MCF 10A (cell line): ENCODE results near the gene MESP1. TPM values are rescaled to one million over a fixed set of nuclear protein-coding genes. Genes with fewer than 3 reads are reported as not detected.

ENCODE experiments used
- BruUV-seq: library from RNA; stranded (reverse); fragments of 400-500 nt; replicated peaks from 2 replicates; lab custom pipeline; 2021; lab: Mats Ljungman, UMichigan
- CTCF ChIA-PET: fragments of 300-600 bp; sonication (Branson Sonifier 250); formaldehyde crosslinking; extraction: SDS; loops from one replicate; lab custom pipeline; 2021; ENCODE audit warnings: antibody characterized with exemption, inconsistent platforms; lab: Yijun Ruan, JAX
- POLR2A ChIA-PET: fragments of 300-600, 350-650 bp; sonication (Branson Sonifier 250); formaldehyde crosslinking; extraction: SDS; loops from one replicate; lab custom pipeline; 2020; ENCODE audit warnings: antibody characterized with exemption, inconsistent platforms; lab: Yijun Ruan, JAX
- DNase-seq: peaks from one replicate; pipeline ENCODE4 v3.0.0-alpha.2; 2018; ENCODE audit not compliant: unreplicated experiment
- H3K27ac Mint-ChIP-seq: one replicate; pipeline ENCODE4 v1.8.0; 2022; ENCODE audit warnings: mild to moderate bottlenecking, low read depth, mixed read lengths; ENCODE audit not compliant: unreplicated experiment
- H3K27me3 Mint-ChIP-seq: one replicate; pipeline ENCODE4 v1.8.0; 2022; ENCODE audit warnings: mixed read lengths; ENCODE audit not compliant: insufficient read depth, unreplicated experiment
- H3K36me3 Mint-ChIP-seq: one replicate; pipeline ENCODE4 v1.8.0; 2022; ENCODE audit warnings: mild to moderate bottlenecking, moderate library complexity, mixed read lengths; ENCODE audit not compliant: insufficient read depth, unreplicated experiment
- H3K4me1 Mint-ChIP-seq: one replicate; pipeline ENCODE4 v1.8.0; 2022; ENCODE audit warnings: mixed read lengths; ENCODE audit not compliant: insufficient read depth, unreplicated experiment
- H3K4me3 Mint-ChIP-seq: one replicate; pipeline ENCODE4 v1.8.0; 2022; ENCODE audit warnings: mild to moderate bottlenecking, moderate library complexity, mixed read lengths; ENCODE audit not compliant: unreplicated experiment
- H3K9me3 Mint-ChIP-seq: one replicate; pipeline ENCODE4 v1.8.0; 2022; ENCODE audit warnings: mixed read lengths; ENCODE audit not compliant: unreplicated experiment
- intact Hi-C: fragments of 100-400 bp; cut with micrococcal nuclease; formaldehyde crosslinking; loops from 2 replicates; pipeline ENCODE4 v1.14.1; 2022
- total RNA-seq: library from RNA; stranded (reverse); gene quantifications from 2 replicates; pipeline ENCODE4 v1.2.3, GENCODE V29; 2022
- TF ChIP-seq, protein P1 (sequence below): fragments of 200-600 bp; IDR thresholded peaks from one replicate; pipeline ENCODE4 v1.8.0; 2022; ENCODE audit warnings: antibody characterized with exemption, mild to moderate bottlenecking; ENCODE audit not compliant: unreplicated experiment

Gene MESP1
- total RNA-seq, 1 experiment from 2014 or later: 0.58 TPM

DNA sequence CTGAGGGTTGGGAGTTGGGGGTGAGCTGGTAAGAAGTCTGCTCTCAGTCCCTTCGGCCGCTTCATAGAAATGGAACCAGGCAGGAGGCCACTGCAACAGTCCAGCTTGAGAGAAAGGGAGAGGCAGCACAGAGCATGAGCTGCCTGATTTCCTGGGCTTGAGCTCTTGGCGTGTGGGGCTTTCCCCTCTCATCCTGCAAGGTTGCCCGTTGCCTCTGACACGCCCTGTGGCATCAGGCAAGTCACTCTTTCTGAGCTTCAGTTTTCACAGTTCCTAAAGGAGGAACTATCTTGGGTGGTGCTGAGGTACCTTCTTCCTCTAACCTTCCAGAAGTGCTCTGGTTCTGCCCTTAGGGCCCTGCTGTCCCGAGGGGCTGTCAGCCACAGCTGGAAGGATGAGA is 30.0 kb upstream of the MESP1 start:
- TF ChIP-seq, protein P1, sequence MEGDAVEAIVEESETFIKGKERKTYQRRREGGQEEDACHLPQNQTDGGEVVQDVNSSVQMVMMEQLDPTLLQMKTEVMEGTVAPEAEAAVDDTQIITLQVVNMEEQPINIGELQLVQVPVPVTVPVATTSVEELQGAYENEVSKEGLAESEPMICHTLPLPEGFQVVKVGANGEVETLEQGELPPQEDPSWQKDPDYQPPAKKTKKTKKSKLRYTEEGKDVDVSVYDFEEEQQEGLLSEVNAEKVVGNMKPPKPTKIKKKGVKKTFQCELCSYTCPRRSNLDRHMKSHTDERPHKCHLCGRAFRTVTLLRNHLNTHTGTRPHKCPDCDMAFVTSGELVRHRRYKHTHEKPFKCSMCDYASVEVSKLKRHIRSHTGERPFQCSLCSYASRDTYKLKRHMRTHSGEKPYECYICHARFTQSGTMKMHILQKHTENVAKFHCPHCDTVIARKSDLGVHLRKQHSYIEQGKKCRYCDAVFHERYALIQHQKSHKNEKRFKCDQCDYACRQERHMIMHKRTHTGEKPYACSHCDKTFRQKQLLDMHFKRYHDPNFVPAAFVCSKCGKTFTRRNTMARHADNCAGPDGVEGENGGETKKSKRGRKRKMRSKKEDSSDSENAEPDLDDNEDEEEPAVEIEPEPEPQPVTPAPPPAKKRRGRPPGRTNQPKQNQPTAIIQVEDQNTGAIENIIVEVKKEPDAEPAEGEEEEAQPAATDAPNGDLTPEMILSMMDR: no peak
- Mint-ChIP-seq H3K27me3 (no peaks in the 10 kb centered on the region), H3K4me3 (no peak overlapping the region), H3K27ac (peak overlapping the region; percentile 55), H3K36me3 (peaks cover 27% of the 10 kb centered on the region), H3K9me3 (no peaks in the 10 kb centered on the region), H3K4me1 (peaks cover 24% of the 10 kb centered on the region)
- BruUV-seq: no TSS peak
- intact Hi-C loops: no loop called here
- CTCF ChIA-PET: interaction anchor here (0.6 to 5.3 kb wide), 8 partner anchors 21 to 381 kb away, joined by 3 to 28 read pairs (median 3); no protein-coding TSS in a partner anchor
- POLR2A ChIA-PET: interaction anchor here (0.7 to 4.3 kb wide), 6 partner anchors 10 to 56 kb away, joined by 3 to 22 read pairs (median 6); partner anchors contain the start of gene ANPEP
- peak; percentile 52 for DNase-seq

DNA sequence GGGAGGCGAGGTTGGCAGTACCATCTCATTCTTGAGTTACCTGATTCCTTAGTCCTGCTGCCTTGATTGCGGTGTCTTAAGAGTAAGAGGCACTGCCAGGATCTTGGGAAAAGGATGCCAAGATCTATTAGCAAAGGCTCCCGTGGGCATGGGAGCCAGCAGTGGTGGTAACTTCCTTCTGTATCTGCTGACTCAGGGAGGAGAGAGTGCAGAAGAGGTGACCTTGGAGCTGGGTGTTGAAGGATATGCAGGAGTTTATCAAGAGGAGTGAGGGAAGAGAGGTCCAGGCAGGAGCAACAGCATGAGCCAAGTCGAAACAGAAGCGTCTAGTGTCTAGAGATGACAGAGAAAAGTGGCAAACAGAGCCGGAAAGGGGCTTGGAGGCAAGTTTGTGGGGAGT is 29.6 kb upstream of the MESP1 start:
- H3K36me3 Mint-ChIP-seq: peaks cover 22% of the 10 kb centered on the region
- ChIA-PET CTCF (interaction anchor here (0.6 to 5.3 kb wide), 6 partner anchors 20 to 108 kb away, joined by 3 to 28 read pairs (median 4); no protein-coding TSS in a partner anchor), POLR2A (interaction anchor here (0.7 to 4.3 kb wide), 3 partner anchors 32 to 57 kb away, joined by 4 to 22 read pairs (median 14); no protein-coding TSS in a partner anchor)
- H3K27ac Mint-ChIP-seq: peak overlapping the region; percentile 55
- H3K9me3 Mint-ChIP-seq: no peaks in the 10 kb centered on the region
- intact Hi-C loops: no loop called here
- H3K27me3 Mint-ChIP-seq: no peaks in the 10 kb centered on the region
- peak; percentile 21 for DNase-seq
- peaks cover 20% of the 10 kb centered on the region for H3K4me1 Mint-ChIP-seq
- no TSS peak for BruUV-seq
- TF ChIP-seq, protein P1: no peak
- no peak overlapping the region for H3K4me3 Mint-ChIP-seq

DNA sequence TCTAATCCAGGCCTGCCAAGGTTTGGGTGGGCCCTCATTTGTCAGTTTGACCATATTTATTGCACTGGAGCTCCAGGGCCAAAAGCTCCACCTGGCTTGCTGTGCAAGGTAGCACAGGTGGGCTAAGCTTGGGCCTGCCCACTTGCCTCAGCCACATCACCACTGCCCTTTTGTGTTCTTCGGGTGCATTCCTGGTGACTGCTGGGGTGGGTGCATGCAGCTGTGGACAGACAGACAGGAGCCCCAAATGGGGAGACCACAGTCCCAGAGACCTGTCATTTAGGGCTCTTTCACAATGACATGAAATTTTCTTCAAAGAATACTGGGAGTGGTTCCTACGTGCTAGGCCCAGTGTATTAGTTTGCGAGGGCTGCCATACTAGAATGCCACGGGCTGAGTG is 27.8 kb upstream of the MESP1 start:
- POLR2A ChIA-PET: interaction anchor here (0.6 to 0.7 kb wide), 2 partner anchors 27 to 1800 kb away, joined by 3 to 4 read pairs; no protein-coding TSS in a partner anchor
- Mint-ChIP-seq H3K27me3 (no peaks in the 10 kb centered on the region), H3K9me3 (no peaks in the 10 kb centered on the region), H3K27ac (no peak overlapping the region), H3K4me3 (no peak overlapping the region), H3K4me1 (peaks cover 21% of the 10 kb centered on the region), H3K36me3 (peaks cover 6% of the 10 kb centered on the region)
- no peak for DNase-seq
- BruUV-seq: no TSS peak
- CTCF ChIA-PET: interaction anchor here (0.6 kb wide), 1 partner anchor 192 kb away, joined by 3 read pairs; no protein-coding TSS in a partner anchor
- TF ChIP-seq, protein P1: no peak
- intact Hi-C loops: no loop called here

DNA sequence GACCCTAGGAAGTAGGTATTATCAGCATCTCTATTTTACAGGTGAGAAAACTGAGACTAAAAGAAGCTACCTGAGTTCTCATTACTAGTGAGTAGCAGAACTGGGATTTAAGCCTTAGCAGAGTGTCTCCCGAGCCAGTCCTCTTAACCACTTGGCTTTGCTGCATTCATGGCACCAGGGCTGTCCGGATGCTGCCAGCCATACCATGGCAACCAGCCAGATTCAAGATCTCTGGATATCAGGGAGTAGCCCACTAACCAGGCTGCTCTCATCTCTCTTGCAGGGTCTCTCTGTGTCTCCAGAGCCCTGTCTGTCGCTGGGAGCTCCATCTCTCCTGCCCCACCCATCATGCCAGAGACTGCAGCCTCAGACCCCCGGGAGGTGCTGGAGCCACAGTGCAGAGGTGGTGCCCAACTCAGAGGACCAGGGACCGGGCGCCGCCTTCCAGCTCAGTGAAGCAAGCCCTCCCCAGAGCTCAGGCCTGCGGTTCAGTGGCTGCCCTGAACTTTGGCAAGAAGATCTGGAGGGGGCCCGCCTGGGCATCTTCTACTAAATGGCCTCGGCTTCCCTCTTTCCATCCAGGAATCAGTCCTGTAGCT is 26.8 kb upstream of the MESP1 start:
- POLR2A ChIA-PET: no interaction called here
- Mint-ChIP-seq H3K4me3 (no peak overlapping the region), H3K4me1 (peaks cover 21% of the 10 kb centered on the region), H3K9me3 (no peaks in the 10 kb centered on the region), H3K36me3 (peaks cover 2% of the 10 kb centered on the region), H3K27ac (no peak overlapping the region), H3K27me3 (no peaks in the 10 kb centered on the region)
- CTCF ChIA-PET: interaction anchor here (0.6 to 1.2 kb wide), 4 partner anchors 17 to 309 kb away, joined by 3 to 5 read pairs (median 4); no protein-coding TSS in a partner anchor
- no peak for DNase-seq
- TF ChIP-seq, protein P1: no peak
- intact Hi-C loops: no loop called here
- BruUV-seq: no TSS peak
